NCI-H526 (cell line): ENCODE data around the gene HIGD2B.
"Not testable (repeated sequence)": the region's sequence is repeated elsewhere in the genome, so short reads cannot be mapped to it uniquely, and the experiment has no call there.

Source experiments
- DNase-seq, 2 experiments: peaks; one replicate each; lab custom pipeline; 2025; lab: John Stamatoyannopoulos, UW

Gene HIGD2B, protein sequence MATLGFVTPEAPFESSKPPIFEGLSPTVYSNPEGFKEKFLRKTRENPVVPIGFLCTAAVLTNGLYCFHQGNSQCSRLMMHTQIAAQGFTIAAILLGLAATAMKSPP

DNA sequence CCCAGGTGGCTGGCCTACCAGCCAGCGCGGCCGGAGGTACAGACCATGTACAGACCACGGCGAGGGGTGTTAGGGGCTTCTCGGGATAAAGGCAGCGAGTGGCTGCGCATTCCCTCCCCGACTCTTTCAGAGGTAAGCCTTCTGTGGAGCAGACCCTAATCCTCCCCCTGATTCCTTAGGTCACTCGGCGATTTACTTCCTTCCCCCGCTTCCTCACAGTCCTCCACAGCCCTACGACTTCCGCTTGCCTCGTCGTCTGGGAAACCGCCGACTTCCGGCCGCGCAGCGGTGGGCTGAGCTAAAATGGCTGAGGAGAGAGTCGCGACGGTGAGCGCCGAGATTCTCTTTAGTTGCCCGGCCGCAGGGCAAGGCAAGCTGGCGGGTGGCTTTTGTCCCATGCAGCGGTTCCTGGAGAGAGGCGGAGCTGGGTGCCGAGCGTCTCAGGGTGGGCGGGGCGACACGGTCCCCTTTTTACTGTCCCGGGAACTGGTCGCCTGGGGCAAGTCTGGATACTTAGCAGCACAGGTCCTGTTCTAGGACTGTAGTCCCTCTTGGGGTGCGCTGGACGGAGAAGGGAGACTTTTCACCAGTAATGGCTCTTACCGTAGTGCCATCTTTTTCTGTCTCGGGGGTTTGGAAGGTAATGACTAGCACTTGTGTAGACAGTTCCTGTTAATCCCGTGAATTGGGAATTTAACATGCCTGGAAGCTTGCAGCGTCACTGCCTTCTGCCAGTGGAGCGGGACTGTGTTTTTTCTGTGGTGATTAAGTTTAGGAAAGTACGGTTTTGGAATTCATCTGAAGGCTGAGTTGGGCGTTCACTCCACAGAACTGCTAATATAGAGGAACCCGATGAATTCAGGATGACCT is at the start of gene HIGD2B, which contains the start of gene BBS4:
TSS of gene HIGD2B (minus strand) at position 258 of the 870 bp plus-strand sequence. CDS start 9,808 bp downstream, outside the sequence.
TSS of gene BBS4 (plus strand) at position 283 of the 870 bp plus-strand sequence. CDS start at position 304, 21 bp downstream.
- DNase-seq = no peak

DNA sequence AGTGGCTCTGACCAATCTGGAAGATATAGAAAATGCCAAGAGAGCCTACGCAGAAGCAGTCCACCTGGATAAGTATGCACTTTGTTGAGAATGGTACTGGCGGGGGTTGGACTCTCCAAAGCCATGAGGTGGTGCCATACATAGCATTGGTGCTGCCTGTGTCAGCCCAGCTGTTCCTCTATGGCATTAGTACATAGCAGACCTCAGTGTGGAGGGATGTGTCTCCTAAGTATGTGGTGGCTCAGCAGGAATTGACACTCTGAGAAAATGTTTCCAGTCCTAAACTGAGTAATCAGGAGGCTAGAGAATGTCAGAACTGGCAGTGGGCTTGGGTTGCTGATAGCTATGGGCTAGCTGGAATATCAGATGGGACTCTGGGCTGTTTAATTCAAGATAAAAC is 49.1 kb upstream of the HIGD2B start:
- DNase-seq = no peak

- DNase-seq = peak in 1 of 2 experiments; percentile 6
Measured at GRCh38 chr15:72733941-72734738, 48.2 kb upstream of the HIGD2B start.

GRCh38 chr15:72732516-72732915 is 46.5 kb upstream of the HIGD2B start:
- peak in 1 of 2 experiments; percentile 1 for DNase-seq

GRCh38 chr15:72732086-72732485 is 46.1 kb upstream of the HIGD2B start:
- no peak for DNase-seq

DNA sequence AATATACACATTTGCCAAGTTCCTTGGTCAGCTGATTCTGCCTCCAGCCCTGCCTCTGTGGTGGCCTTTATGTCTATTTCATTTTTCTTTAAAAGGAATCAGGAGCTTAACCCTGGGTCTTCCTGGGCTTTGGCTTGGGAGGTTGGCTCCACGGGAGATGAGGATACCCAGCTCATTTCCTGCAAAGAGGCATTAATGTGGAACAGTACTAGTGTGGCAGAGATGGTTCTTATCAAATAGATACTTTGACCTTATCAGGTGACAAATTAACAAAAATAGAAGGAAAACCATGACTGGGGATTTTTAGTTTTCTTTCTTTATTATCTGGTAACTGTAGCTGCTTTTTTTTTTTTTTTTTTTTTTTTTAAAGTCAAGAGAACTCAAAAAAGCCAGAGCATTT is 42.8 kb upstream of the HIGD2B start:
- DNase-seq = no peak

GRCh38 chr15:72728249-72728648 is 42.3 kb upstream of the HIGD2B start:
- DNase-seq = not testable (repeated sequence)

GRCh38 chr15:72727154-72727553 is 41.2 kb upstream of the HIGD2B start:
- no peak for DNase-seq

DNA sequence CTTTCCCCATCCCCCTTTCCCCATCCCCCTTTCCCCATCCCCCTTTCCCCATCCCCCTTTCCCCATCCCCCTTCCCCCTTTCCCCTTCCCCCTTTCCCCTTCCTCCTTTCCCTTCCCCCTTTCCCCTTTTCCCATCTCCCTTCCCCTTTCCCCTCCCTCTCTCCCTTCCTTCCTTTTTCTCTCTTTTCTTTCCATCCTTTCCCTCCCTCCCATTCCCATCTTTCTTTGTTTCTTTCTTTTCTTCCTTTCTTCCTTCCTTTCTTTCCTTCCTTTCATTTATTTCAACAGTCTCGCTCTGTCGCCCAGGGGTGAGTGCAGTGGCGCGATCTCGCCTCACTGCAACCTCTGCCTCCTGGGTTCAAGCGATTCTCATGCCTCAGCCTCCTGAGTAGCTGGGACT is 39.9 kb upstream of the HIGD2B start:
- DNase-seq = not testable (repeated sequence)

DNA sequence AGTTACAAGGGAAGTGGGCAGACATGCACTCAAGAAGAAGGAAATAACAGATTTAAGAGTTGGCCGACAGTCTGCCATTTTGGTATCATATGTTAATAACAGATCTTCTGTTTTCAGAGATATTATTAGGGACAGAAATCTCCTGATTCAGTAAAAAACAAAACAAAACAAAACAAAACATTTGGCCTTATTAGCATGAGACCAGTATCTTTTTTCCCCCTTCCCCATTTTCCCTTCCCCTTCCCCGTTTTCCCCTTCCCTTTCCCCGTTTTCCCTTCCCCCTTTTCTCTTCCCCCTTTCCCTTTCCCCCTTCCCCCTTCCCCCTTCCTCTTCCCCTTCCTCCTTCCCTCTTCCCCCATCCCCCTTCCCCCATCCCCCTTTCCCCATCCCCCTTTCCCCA is 39.5 kb upstream of the HIGD2B start:
- no peak for DNase-seq

GRCh38 chr15:72724028-72724427 is 38.0 kb upstream of the HIGD2B start:
- no peak for DNase-seq

- DNase-seq = peak; percentile 68 to 86
Measured at GRCh38 chr15:72722071-72722696, 36.2 kb upstream of the HIGD2B start.

GRCh38 chr15:72708551-72709303 is 22.7 kb upstream of the HIGD2B start:
- DNase-seq = not testable (repeated sequence)

DNA sequence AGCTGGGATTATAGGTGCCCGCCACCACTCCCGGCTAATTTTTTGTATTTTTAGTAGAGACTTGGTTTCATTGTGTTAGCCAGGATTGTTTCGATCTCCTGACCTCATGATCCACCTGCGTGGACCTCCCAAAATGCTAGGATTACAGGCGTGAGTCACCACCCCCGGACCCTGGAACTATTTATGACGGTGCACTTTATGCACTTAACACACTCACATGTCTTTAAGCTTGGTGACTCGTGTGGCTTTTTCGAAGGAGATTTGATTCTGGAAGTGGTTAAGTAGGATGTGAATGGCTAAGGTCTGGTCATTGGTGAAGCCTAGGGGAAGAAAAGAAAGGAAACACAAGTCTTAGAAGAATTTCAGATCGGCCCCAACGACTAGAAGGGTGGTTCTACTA is 20.3 kb upstream of the HIGD2B start:
- DNase-seq = no peak

- no peak for DNase-seq
Measured at GRCh38 chr15:72700076-72700475, 14.1 kb upstream of the HIGD2B start.

DNA sequence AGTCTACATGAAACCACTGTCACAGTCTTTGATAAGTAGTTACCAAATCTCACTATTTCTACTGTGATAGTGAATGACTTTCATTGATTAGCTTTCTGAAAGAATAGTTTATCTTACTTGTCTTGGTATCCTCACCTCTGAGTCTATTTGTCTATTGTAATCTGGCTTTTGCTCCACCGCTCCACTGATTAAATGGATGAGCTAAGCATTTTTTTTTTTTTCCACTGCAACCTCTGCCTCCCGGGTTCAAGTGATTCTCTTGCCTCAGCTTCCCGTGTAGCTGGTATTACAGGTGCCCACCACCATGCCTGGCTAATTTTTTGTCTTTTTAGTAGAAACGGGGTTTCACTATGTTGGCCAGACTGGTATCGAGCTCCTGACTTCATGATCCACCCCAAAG is 13.0 kb upstream of the HIGD2B start:
- DNase-seq = no peak

DNA sequence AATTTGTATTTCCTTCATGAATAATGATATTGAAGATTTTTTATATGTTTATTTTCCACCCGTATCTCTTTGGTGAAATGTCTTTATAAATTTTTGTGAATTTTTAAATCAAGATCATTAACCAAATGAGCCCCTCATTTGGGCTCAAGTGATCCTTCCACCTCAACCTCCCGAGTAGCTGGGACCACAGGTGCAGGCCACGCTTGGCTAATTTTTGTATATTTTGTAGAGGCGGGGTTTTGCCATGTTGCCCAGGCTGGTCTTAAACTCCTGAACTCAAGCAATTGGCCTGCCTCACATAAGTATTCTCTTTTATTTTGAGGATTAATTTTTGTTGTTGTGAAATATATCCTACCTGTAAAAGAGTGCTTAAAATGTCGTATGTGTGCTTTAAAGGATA is 5.0 kb upstream of the HIGD2B start:
- DNase-seq = peak; percentile 33 to 40

GRCh38 chr15:72688697-72689096 is 2.7 kb upstream of the HIGD2B start:
- no peak for DNase-seq

DNA sequence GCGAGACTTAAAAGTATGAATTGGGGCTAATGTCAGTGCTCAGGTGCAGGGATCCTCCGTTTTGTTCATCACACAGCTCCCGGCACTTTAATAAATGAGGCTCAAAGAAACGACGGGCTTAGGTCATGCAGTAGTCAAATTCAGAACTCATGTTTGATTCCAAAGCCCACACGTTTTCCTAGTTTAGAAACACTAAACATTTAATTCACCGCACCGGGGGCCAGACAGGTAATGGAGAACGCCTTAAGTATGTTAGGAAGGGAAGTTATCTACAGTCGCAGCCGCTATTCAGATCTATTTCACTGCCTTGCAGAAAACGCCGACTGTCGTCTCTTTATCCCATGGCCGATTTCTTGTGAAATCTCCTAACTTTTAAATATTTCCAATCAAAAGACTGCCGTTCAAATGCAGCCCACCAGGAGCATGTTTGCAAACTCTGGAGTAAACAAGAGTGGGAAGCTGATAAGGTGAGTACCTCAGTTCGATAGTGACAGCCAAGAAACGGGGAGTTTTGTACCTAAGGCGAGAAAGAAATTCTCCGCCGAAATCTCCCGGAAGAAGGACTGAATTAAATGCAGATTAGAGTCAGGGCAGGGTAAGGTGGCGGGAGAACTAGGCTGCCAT is 569 bp downstream of the HIGD2B start:
- DNase-seq = no peak

DNA sequence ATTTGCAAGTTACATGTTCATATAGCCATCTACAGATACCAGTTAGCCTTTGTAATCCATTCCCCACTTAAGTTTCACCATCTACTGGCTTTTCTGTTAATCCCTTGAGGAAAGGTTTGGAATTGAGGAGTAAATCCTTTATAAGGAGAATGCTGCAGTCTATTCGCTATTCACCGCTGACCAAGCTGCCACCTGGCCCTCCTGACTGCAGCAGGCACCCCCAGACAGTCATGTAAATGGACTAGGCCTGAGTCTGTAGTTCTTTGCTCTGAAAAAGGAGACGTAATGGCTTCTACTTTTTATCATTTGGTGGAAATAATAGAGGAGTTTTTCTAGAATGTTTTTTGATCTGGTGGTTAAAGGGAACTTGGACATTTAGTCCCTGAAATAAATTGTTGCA is 3.2 kb downstream of the HIGD2B start:
- no peak for DNase-seq

GRCh38 chr15:72680931-72681330 is 5.1 kb downstream of the HIGD2B start:
- DNase-seq = no peak
